KBM-7 (cell line): ENCODE measurements around the gene KRTAP12-1.
"Not testable (repeated sequence)": the region's sequence is repeated elsewhere in the genome, so short reads cannot be mapped to it uniquely, and the experiment has no call there.

Source experiments
- DNase-seq: peaks from one replicate; pipeline ENCODE4 v3.0.0-alpha.2; 2015
- in situ Hi-C: fragments of 300-500 bp; cut with MboI; formaldehyde crosslinking; loops from 2 replicates; pipeline ENCODE4 v1.14.3; 2020; ENCODE audit warnings: low sequenced_read_pairs, low pct_unique_long_range_greater_than_20kb, mixed read lengths

Gene KRTAP12-1

GRCh38 chr21:44701541-44701940, 19.6 kb upstream of the KRTAP12-1 start:
- in situ Hi-C loops = no loop called here
- no peak for DNase-seq

GRCh38 chr21:44701023-44701400, 19.0 kb upstream of the KRTAP12-1 start:
- DNase-seq = no peak
- in situ Hi-C loops = no loop called here

GRCh38 chr21:44700101-44701022, 18.4 kb upstream of the KRTAP12-1 start:
- no peak for DNase-seq
- in situ Hi-C loops = no loop called here

- in situ Hi-C loops = no loop called here
Observed at GRCh38 chr21:44699502-44700001, 17.6 kb upstream of the KRTAP12-1 start.

GRCh38 chr21:44697811-44698734, 16.1 kb upstream of the KRTAP12-1 start:
- in situ Hi-C loops = no loop called here
- DNase-seq = no peak

More at GRCh38 chr21:44699502-44700001, 17.6 kb upstream of the KRTAP12-1 start:
- DNase-seq = no peak

- in situ Hi-C loops, DNase-seq: not testable (repeated sequence)
Observed at GRCh38 chr21:44697172-44697810, 15.3 kb upstream of the KRTAP12-1 start, which contains the start of gene KRTAP10-12. TSS of gene KRTAP10-12 (plus strand) at chr21:44697172. CDS start at chr21:44697202, 30 bp downstream.

- DNase-seq = no peak
- in situ Hi-C loops = no loop called here
Observed at GRCh38 chr21:44696572-44696971, 14.6 kb upstream of the KRTAP12-1 start.

- in situ Hi-C loops = no loop called here
- no peak for DNase-seq
Observed at GRCh38 chr21:44695641-44696040, 13.7 kb upstream of the KRTAP12-1 start.

- DNase-seq = no peak
- in situ Hi-C loops = no loop called here
Observed at GRCh38 chr21:44695184-44695583, 13.2 kb upstream of the KRTAP12-1 start.

GRCh38 chr21:44694776-44695175, 12.8 kb upstream of the KRTAP12-1 start:
- in situ Hi-C loops = no loop called here
- DNase-seq = no peak

GRCh38 chr21:44692798-44693512, 11.0 kb upstream of the KRTAP12-1 start:
- in situ Hi-C loops = no loop called here
- DNase-seq = no peak

GRCh38 chr21:44691686-44692085, 9.7 kb upstream of the KRTAP12-1 start:
- DNase-seq = no peak
- in situ Hi-C loops = no loop called here

GRCh38 chr21:44689740-44690139, 7.8 kb upstream of the KRTAP12-1 start:
- DNase-seq, in situ Hi-C loops: not testable (repeated sequence)

GRCh38 chr21:44687671-44688070, 5.7 kb upstream of the KRTAP12-1 start:
- DNase-seq = no peak
- in situ Hi-C loops = no loop called here

GRCh38 chr21:44686843-44687561, 5.0 kb upstream of the KRTAP12-1 start:
- no peak for DNase-seq
- in situ Hi-C loops = no loop called here

- DNase-seq = no peak
- in situ Hi-C loops = no loop called here
Observed at GRCh38 chr21:44686000-44686781, 4.2 kb upstream of the KRTAP12-1 start.

GRCh38 chr21:44685050-44685449, 3.1 kb upstream of the KRTAP12-1 start:
- DNase-seq, in situ Hi-C loops: not testable (repeated sequence)
